Breast epithelium (tissue), 4 donors: Measurements from ENCODE around the gene PLD6. TPM values are rescaled to one million over a fixed set of nuclear protein-coding genes. Genes with fewer than 3 reads are reported as not detected.

ENCODE experiments used
- DNase-seq, 2 donors: peaks; one replicate each; pipeline ENCODE4 v3.0.0-alpha.2; 2019; ENCODE audit warnings: low spot score in 2 of 2
- H3K27ac ChIP-seq, 2 donors: fragments of 200-600 bp; sonication (generic) in 1 of 2; one replicate each; pipeline ENCODE4 v1.5.1; 2016 to 2019; ENCODE audit warnings: mild to moderate bottlenecking in 1 of 2
- H3K27me3 ChIP-seq, 2 donors: fragments of 200-600 bp; sonication (generic) in 1 of 2; one replicate each; pipeline versions ENCODE4 v1.5.1 to v1.6.0; 2017 to 2019; ENCODE audit warnings: control low read depth in 1 of 2, mild to moderate bottlenecking in 1 of 2
- H3K36me3 ChIP-seq: fragments of 200-600 bp; one replicate; pipeline ENCODE4 v1.5.1; 2019
- H3K4me1 ChIP-seq, 2 donors: fragments of 200-600 bp; sonication (generic); one replicate each; pipeline ENCODE4 v1.5.1; 2016 to 2019; ENCODE audit warnings: control low read depth in 1 of 2
- H3K4me3 ChIP-seq, 3 donors: fragments of 200-600 bp; sonication (generic); 1 replicate in 2 of 3; 2 replicates in 1 of 3; pipeline ENCODE4 v1.5.1; 2016 to 2019; ENCODE audit warnings: mild to moderate bottlenecking in 3 of 3, moderate library complexity in 2 of 3
- H3K9me3 ChIP-seq, 2 donors: fragments of 200-600 bp; sonication (generic) in 1 of 2; one replicate each; pipeline ENCODE4 v1.5.1; 2016 to 2019; ENCODE audit warnings: control low read depth in 1 of 2
- POLR2A ChIP-seq: fragments of 450-650 bp; IDR thresholded peaks from one replicate; pipeline ENCODE4 v1.6.1; 2016; ENCODE audit warnings: antibody characterized with exemption, mild to moderate bottlenecking, moderate library complexity
- POLR2AphosphoS5 ChIP-seq, 3 donors: sonication (generic); formaldehyde crosslinking; IDR thresholded peaks; one replicate each; pipeline ENCODE4 v1.6.1; 2017; ENCODE audit warnings: antibody characterized with exemption in 3 of 3
- intact Hi-C: fragments of 100-400 bp; cut with DNase I; formaldehyde crosslinking; loops from one replicate; pipeline ENCODE4 v1.15.1; 2023; ENCODE audit warnings: low total_unique reads
- total RNA-seq, 3 donors: library from RNA; depleted of rRNA; stranded (reverse); fragments of >200 nt; gene quantifications; one replicate each; pipeline ENCODE4 v1.1.0, GENCODE V29; 2016
- TF ChIP-seq, protein P1 (sequence below), 3 donors: fragments of 450-650 bp; IDR thresholded peaks; one replicate each; pipeline ENCODE4 v1.5.1; 2016 to 2017; ENCODE audit warnings: antibody characterized with exemption in 3 of 3, mild to moderate bottlenecking in 3 of 3, moderate library complexity in 3 of 3

The PLD6 gene
- total RNA-seq, 3 donors from 2014 or later = 2.9 to 4.0 (median 3.8) TPM

DNA sequence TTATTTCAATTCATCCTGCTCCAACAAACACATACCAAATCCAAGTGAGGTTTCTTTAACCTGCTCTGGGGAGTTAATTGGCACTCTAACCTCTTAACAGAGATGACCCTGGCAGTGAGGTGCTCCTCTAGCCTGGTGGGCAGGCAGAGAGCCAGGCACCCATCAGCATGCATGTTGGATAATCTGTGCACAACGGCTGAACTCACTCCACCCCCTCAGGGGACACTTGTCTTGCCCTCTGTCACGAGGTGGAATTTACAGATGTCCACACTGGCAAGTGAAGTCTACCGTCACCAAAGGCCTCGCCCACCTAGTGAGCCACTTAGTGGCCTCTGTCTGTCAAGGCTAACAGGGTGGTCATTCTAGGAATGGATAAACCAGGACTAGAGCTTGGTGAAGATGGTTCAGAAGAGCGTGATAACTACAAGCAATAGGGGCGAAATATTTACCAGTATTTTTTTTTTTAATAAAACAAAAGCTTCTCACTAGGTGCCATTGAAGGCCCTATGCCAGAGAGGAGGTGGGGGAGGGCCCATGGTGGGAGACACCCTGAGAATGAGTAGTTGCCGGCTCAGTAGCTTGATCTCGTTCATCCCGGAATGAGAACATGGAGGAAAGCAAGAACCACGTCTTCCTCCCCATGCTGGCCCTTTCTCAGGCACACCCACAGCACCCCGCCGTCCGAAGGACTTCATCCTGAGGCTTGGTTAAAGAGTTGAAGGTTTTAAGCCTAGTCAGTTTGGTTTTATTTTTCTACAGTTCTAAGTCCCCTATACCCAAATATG is 25.2 kb downstream of the PLD6 start:
- no peaks in the 10 kb centered on the region for H3K27me3 ChIP-seq
- H3K4me1 ChIP-seq = no peaks in the 10 kb centered on the region
- peaks cover 10% of the 10 kb centered on the region for H3K36me3 ChIP-seq
- intact Hi-C loops = loop anchor here (1.0 kb wide), 1 partner anchor 11 kb away; no protein-coding TSS in a partner anchor
- no peaks in the 10 kb centered on the region for H3K9me3 ChIP-seq
- no peak overlapping the region for H3K4me3 ChIP-seq
- no peak for TF ChIP-seq POLR2A
- peak overlapping the region; percentile 65 to 69 for H3K27ac ChIP-seq
- DNase-seq = no peak

DNA sequence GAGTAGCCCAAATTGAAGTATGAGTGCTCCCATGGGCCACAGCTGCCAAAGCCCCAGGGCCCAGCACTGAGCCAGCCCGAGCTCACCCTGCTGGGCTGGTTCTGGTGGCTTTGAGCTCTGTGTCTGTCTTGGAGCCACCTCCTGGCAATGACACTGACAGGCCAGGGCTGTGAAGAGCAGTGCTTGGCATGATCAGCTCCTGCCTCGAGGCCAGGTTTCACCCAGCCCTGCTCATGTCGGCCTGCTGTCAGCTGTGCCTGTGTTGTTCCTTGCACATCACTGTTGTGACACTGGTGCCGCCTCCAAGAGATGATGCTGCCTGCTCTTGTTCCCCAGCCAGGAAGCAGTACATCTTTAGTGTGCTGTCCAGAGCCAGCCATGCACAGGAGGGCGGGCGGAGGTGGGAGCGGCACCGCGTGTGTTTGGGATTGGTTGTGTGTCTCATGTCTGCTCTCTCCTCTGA is 26.0 kb downstream of the PLD6 start:
- Histone ChIP-seq H3K27me3 (no peaks in the 10 kb centered on the region), H3K4me1 (no peaks in the 10 kb centered on the region), H3K27ac (peak overlapping the region; percentile 69 to 74), H3K9me3 (no peaks in the 10 kb centered on the region), H3K4me3 (no peak overlapping the region), H3K36me3 (peaks cover 10% of the 10 kb centered on the region)
- TF ChIP-seq POLR2AphosphoS5 (IDR thresholded peaks at IDR 0.05) = peak in 1 of 3 donors; percentile 44
- TF ChIP-seq, protein P1, sequence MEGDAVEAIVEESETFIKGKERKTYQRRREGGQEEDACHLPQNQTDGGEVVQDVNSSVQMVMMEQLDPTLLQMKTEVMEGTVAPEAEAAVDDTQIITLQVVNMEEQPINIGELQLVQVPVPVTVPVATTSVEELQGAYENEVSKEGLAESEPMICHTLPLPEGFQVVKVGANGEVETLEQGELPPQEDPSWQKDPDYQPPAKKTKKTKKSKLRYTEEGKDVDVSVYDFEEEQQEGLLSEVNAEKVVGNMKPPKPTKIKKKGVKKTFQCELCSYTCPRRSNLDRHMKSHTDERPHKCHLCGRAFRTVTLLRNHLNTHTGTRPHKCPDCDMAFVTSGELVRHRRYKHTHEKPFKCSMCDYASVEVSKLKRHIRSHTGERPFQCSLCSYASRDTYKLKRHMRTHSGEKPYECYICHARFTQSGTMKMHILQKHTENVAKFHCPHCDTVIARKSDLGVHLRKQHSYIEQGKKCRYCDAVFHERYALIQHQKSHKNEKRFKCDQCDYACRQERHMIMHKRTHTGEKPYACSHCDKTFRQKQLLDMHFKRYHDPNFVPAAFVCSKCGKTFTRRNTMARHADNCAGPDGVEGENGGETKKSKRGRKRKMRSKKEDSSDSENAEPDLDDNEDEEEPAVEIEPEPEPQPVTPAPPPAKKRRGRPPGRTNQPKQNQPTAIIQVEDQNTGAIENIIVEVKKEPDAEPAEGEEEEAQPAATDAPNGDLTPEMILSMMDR (IDR thresholded peaks at IDR 0.05) = no peak
- intact Hi-C loops = loop anchor here (1.0 kb wide), 1 partner anchor 10 kb away; no protein-coding TSS in a partner anchor
- peak; percentile 78 to 90 for DNase-seq

DNA sequence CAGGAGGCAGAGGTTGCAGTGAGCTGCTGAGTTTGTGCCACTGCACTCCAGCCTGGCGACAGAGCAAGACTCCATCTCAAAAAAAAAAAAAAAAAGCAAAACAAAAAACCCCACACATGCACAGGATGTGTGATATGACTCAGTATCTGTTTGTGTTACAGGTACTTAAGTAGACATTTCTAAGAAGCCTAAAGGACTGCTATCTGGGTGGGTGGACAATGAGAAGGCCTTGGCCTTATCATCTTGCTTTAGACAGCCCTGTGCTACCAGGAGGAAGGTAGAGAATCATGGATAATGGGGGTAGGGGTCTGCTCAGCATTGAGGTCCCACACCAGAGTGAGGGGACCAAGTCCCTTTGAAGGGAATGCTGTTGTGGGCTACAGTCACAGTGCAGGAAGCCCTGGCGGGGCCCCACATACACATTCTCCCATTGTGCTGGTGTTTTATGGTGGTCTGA is 26.7 kb downstream of the PLD6 start:
- no peak for TF ChIP-seq POLR2A
- TF ChIP-seq, protein P1 (IDR thresholded peaks at IDR 0.05) = no peak
- TF ChIP-seq POLR2AphosphoS5 (IDR thresholded peaks at IDR 0.05) = no peak
- no peaks in the 10 kb centered on the region for H3K27me3 ChIP-seq
- intact Hi-C loops = no loop called here
- no peak overlapping the region for H3K4me3 ChIP-seq
- H3K36me3 ChIP-seq = peaks cover 10% of the 10 kb centered on the region
- no peaks in the 10 kb centered on the region for H3K9me3 ChIP-seq
- no peak for DNase-seq
- peak overlapping the region; percentile 69 to 74 for H3K27ac ChIP-seq
- no peaks in the 10 kb centered on the region for H3K4me1 ChIP-seq

DNA sequence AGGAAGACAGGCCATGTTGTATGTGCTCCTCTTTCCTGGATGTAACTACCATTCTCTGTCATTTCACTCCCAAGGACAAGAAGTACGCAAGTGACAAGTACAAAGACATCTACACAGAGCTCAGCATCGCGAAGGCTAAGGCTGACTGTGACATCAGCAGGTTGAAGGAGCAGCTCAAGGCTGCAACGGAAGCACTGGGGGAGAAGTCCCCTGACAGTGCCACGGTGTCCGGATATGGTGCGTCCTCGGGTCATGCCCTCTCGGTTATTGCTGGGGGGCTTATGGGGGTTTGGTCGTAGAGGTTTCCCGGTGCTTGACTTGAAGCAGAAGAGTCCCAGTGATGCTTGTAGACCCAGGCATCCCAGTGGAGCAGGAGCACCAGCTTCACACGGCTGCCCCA is 29.0 kb downstream of the PLD6 start:
- intact Hi-C loops = no loop called here
- Histone ChIP-seq H3K27ac (no peak overlapping the region), H3K36me3 (peaks cover 10% of the 10 kb centered on the region), H3K9me3 (no peaks in the 10 kb centered on the region), H3K27me3 (no peaks in the 10 kb centered on the region), H3K4me1 (no peaks in the 10 kb centered on the region), H3K4me3 (no peak overlapping the region)
- no peak for DNase-seq
- TF ChIP-seq POLR2A (no peak), POLR2AphosphoS5 (IDR thresholded peaks at IDR 0.05) (no peak)
- TF ChIP-seq, protein P1 (IDR thresholded peaks at IDR 0.05) = no peak

DNA sequence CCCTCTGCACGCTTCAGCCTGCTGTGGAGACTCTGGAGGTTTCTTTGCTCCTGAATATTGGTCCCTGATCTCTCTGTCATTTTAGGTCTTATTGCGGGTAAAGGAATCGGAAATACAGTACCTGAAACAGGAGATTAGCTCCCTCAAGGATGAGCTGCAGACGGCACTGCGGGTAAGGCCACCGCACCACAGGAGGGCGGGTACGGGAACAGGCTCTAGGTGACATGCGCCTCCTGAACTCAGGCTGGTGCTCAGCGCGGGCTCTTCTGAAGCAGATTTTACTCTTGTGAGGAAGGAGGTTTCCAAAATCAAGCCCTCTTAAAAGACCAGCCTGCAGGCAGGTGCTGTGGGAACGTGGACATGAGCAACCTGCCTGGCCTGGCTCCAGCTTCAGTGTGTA is 29.8 kb downstream of the PLD6 start:
- H3K36me3 ChIP-seq = peaks cover 10% of the 10 kb centered on the region
- no peak overlapping the region for H3K4me3 ChIP-seq
- H3K9me3 ChIP-seq = no peaks in the 10 kb centered on the region
- H3K4me1 ChIP-seq = no peaks in the 10 kb centered on the region
- no peak for DNase-seq
- no peaks in the 10 kb centered on the region for H3K27me3 ChIP-seq
- intact Hi-C loops = no loop called here
- TF ChIP-seq POLR2A = no peak
- TF ChIP-seq, protein P1 (IDR thresholded peaks at IDR 0.05) = no peak
- TF ChIP-seq POLR2AphosphoS5 (IDR thresholded peaks at IDR 0.05) = no peak
- H3K27ac ChIP-seq = no peak overlapping the region
